Fibroblast of skin of left biceps (primary cell): ENCODE measurements around the gene C10orf67.
"Not testable (repeated sequence)": the region's sequence is repeated elsewhere in the genome, so short reads cannot be mapped to it uniquely, and the experiment has no call there.

Source experiments
- DNase-seq, 2 experiments: peaks; one replicate each; pipeline ENCODE4 v3.0.0-alpha.2; 2013; ENCODE audit warnings: low read depth in 2 of 2

Gene C10orf67

DNA sequence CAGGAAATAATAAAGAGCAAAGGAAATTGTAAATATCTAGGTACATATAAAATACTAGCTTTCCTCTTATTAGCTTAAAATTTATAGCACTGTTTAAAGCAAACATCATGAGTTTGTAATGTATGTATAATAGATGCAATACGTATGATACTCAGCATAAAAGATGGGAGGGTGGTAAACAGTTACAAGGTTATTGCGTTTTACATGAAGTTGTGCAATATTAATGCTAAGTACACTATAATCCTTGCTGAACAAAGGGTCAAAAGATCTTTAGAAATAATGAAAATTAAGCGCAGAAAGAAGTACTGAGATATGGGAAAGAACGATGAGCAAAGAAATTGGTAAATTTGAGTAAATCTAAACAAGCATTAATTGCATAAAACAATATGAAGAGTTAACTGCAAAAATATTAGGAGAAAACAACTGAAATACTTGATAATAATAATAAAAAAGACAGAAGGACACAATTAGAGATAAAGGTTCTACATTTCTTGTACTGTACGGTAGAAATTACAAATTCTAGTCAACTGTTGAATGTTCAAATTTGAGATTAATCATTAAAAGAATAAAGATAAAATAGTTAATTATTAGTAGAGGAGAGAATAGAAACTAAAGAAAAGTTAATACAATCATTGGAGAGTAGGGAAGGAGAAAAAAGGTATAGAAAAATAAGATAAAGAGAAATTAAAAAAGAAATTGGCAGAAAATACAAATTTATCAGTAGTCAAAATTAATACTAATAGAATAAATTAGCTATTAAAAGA is 17.9 kb downstream of the C10orf67 start:
- no peak for DNase-seq

DNA sequence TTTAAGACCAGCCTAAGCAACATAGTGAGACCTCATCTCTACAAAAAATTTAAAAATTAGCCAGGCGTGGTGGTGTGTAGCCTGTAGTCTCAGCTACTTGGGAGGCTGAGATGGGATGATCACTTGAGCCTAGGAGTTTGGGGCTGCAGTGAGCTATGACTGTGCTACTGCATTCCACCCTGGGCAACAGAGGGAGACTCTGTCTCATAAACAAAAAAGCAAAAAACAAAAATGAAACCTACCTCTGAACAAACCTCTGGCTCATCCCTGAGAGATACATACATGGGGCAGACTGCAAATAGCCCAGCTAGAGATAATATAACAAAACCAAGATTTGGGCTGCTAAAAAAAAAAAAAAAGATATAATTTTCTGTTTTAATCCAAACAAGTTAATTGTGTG is 19.5 kb downstream of the C10orf67 start:
- DNase-seq: no peak

- DNase-seq: no peak
These were observed 20.2 kb downstream of the C10orf67 start for GRCh38 chr10:23324351-23324750.

- DNase-seq: no peak
These were observed 22.5 kb downstream of the C10orf67 start for GRCh38 chr10:23322082-23322481.

GRCh38 chr10:23319835-23320234 is 24.8 kb downstream of the C10orf67 start:
- DNase-seq: no peak

DNA sequence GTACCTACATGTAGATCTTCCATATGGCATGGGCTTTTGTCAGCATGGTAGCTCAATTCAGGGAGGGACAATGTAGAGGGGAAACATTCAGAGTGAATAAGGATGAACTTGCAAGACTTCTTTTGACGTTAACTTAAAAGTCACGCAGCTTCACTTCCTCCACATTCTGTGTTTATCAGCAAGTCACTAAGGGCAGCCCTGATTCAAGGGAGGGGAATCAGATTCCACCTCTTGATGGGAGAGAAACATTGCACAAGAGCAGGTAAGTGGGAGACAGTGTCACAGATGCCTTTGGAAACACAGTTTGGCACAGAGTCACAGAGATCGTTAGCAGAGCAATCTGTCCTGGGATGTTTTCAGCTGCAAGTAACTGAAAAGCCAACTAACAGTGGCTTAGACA is 26.2 kb downstream of the C10orf67 start:
- no peak for DNase-seq

- no peak for DNase-seq
These were observed 27.2 kb downstream of the C10orf67 start for GRCh38 chr10:23317416-23317815.

DNA sequence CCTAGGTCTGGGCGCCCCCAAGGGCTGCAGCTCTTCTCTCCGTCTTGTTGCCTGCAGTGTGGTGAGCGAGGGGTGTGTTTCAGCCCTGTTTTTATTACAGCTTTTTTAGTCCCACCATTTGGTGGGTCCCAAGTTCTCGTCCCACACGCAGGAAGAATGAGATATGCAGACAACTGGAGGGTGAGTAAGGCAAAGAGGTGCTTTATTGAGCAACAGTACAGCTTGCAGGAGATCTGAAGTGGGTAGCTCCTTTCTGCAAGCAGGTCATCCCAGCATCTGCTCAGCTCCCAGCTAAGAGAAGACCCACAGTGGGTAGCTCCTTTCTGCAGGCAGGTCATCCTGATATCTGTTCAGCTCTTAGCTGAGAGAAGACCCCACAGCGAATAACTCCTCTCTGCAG is 28.2 kb downstream of the C10orf67 start:
- no peak for DNase-seq

- no peak for DNase-seq
These were observed 28.6 kb downstream of the C10orf67 start for GRCh38 chr10:23315966-23316365.

- DNase-seq: peak; percentile 55 to 64
These were observed 29.8 kb downstream of the C10orf67 start for GRCh38 chr10:23314835-23315239.

DNA sequence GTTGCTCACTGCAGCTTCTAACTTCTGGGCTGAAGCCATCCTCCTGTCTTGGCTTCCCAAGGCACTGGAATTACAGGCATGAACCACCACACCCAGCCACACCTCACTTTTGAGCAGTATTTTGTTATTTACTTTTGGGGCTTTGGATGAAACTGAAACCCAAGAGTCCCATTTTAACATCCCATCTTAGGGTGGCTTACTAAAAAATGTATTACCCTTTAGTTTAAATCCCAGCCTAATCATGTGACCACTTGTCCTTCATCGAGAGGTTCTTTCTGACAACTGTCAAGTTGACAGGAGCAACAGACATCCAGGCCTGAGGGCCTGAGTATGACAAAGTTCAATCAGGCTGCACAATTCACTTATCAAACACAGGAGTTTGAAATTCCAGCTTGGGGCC is 33.6 kb downstream of the C10orf67 start:
- no peak for DNase-seq

DNA sequence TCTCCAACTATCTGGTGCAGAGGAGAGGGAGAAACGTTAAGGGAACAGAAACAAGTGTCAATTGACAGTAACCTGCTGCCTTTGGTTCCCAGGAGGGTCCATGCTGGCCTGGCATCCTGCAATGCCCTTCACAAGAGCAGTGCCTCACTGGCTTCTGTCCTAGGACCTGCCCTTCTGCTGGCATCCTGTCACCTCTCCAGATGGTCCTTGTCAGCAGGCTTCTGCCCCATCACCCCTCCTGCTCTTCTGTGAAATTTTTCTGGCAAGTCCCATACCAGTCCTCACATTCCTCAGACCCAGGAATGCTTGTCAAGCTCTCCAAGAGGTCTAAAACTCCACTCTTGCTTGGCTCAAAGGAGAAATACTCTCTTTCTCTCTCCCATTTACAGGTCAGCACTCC is 34.2 kb downstream of the C10orf67 start:
- DNase-seq: no peak

- not testable (repeated sequence) for DNase-seq
These were observed 44.6 kb downstream of the C10orf67 start for GRCh38 chr10:23299961-23300360.

GRCh38 chr10:23294638-23295247 is 49.9 kb downstream of the C10orf67 start:
- DNase-seq: no peak

- no peak for DNase-seq
These were observed 50.5 kb downstream of the C10orf67 start for GRCh38 chr10:23293973-23294590.

DNA sequence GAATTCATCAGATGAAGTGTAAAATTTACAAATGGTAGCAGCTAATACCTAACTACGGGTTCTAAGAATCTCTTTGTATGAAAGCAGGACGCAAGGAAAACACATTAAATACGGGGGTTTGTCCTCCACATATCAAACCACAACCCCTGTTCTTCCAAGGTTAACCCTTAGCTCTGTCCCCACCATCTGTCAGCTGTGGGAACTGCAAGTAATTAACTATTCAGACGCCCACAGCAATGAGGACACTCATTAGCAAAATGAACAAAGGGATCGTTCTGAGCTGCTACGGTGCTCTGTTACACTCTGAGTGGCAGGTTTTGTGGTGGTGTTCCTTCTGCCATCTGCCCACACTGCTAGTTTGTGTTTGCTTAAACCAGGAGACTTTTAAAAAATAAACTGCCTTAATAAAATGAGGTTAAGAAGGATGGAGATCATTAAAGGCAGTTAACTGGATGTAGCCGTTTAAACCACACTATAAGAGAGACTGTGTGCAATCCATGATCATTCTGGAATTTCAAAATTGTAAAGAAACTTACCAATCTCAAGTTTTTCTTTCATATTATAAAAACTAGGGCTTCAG is 51.4 kb downstream of the C10orf67 start:
- DNase-seq: no peak

GRCh38 chr10:23291551-23292334 is 52.9 kb downstream of the C10orf67 start:
- DNase-seq: no peak

DNA sequence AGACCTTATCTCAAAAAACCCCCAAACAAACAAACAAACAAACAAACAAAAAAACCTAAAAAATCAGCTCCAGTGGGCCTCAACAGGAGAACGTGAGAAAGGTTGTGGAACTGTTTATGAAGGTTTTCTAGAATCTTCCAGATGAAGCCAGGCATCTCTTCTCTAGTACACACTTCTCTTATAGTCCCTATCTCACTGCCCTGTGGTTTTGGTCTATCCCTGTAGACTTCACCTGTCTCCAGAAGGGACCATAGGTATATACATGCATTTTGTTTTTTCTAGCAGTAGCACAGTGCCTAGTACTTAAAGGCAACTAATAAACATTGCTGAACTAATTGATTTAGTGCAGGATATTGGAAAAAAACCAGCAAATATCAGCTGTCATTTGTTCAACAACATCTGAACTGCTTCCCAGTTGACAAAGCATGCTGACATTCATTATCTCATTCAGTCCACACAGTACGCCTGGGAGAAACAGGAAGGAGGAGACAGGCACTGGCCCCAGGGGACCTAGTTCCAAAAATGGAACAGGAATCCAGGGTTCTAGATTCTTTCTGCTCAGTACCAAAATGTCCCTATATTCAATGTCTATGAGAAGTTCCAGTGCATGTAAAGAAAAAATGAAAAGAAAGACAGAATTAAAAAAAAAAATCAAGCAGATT is 59.8 kb downstream of the C10orf67 start:
- no peak for DNase-seq

DNA sequence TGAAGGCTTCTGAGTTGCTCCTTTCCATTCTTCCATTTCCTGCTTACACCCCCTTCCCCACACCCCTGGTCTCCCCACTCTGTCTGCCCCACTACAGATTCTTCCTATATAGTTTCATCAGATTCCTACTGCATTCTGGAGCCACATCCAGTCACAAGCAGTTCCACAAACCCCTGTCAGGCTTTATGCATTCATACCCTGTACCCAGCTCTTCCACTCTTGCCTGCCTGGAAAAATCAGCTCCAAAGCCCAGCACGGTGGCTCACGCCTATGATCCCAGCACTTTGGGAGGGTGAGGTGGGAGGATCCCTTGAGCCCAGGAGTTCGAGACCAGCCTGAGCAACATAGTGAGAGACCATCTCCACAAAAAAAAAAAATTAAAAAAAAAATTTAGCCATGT is 60.4 kb downstream of the C10orf67 start:
- DNase-seq: no peak

- DNase-seq: no peak
These were observed 60.9 kb downstream of the C10orf67 start for GRCh38 chr10:23283680-23284079.

- DNase-seq: no peak
These were observed 63.6 kb downstream of the C10orf67 start for GRCh38 chr10:23281044-23281433.
